Loucy (cell line): Measurements from ENCODE around the gene ROS1.
"Not testable (repeated sequence)": the region's sequence is repeated elsewhere in the genome, so short reads cannot be mapped to it uniquely, and the experiment has no call there.

Experiments used
- H2AFZ ChIP-seq: fragments of 200-600 bp; sonication (generic); 2 replicates; pipeline ENCODE4 v1.6.0; 2016; ENCODE audit warnings: antibody characterized with exemption, mild to moderate bottlenecking, low read length, moderate library complexity
- H3F3A ChIP-seq: fragments of 200-600 bp; 2 replicates; pipeline ENCODE4 v1.6.0; 2016; ENCODE audit warnings: antibody characterized with exemption, low read depth, mild to moderate bottlenecking
- H3K27me3 ChIP-seq: fragments of 200-600 bp; sonication (generic); 2 replicates; pipeline ENCODE4 v1.6.1; 2014; ENCODE audit warnings: low read length, mild to moderate bottlenecking; ENCODE audit not compliant: insufficient read depth, poor library complexity, severe bottlenecking
- H3K36me3 ChIP-seq: fragments of 200-600 bp; sonication (generic); 2 replicates; pipeline ENCODE4 v1.6.1; 2016; ENCODE audit warnings: low read length; ENCODE audit not compliant: insufficient read depth
- H3K4me1 ChIP-seq: fragments of 200-600 bp; sonication (generic); 2 replicates; pipeline ENCODE4 v1.5.1; 2014; ENCODE audit warnings: low read length, mild to moderate bottlenecking; ENCODE audit not compliant: insufficient read depth, poor library complexity, severe bottlenecking
- H3K4me2 ChIP-seq: fragments of 200-600 bp; sonication (generic); 2 replicates; pipeline ENCODE4 v1.6.0; 2014; ENCODE audit warnings: antibody characterized with exemption, low read length, low read depth, mild to moderate bottlenecking; ENCODE audit not compliant: poor library complexity, severe bottlenecking
- H3K4me3 ChIP-seq: fragments of 200-600 bp; sonication (generic); 2 replicates; pipeline ENCODE4 v1.5.1; 2014; ENCODE audit warnings: low read length, mild to moderate bottlenecking, mixed read lengths; ENCODE audit not compliant: poor library complexity, severe bottlenecking
- H3K79me2 ChIP-seq: fragments of 200-600 bp; sonication (generic); 2 replicates; pipeline ENCODE4 v1.6.1; 2014; ENCODE audit warnings: low read length; ENCODE audit not compliant: insufficient read depth
- H3K9ac ChIP-seq: fragments of 200-600 bp; sonication (generic); 2 replicates; pipeline ENCODE4 v1.6.0; 2014; ENCODE audit warnings: mild to moderate bottlenecking, low read depth, low read length, moderate library complexity; ENCODE audit not compliant: poor library complexity, severe bottlenecking
- H3K9me2 ChIP-seq: fragments of 200-600 bp; sonication (generic); replicated peaks from 2 replicates; pipeline ENCODE4 v1.6.1; 2016; ENCODE audit warnings: low read depth, low read length, mixed read lengths
- H3K9me3 ChIP-seq: fragments of 200-600 bp; sonication (generic); 2 replicates; pipeline ENCODE4 v1.6.1; 2014; ENCODE audit warnings: mild to moderate bottlenecking, antibody characterized with exemption, low read length, low read depth; ENCODE audit not compliant: insufficient read depth
- H4K20me1 ChIP-seq: fragments of 200-600 bp; sonication (generic); 2 replicates; pipeline ENCODE4 v1.6.0; 2014; ENCODE audit warnings: antibody characterized with exemption, low read length, mild to moderate bottlenecking; ENCODE audit not compliant: insufficient read depth, poor library complexity, severe bottlenecking
- EZH2phosphoT487 ChIP-seq: fragments of 200-600 bp; IDR thresholded peaks from 2 replicates; pipeline ENCODE4 v1.6.1; 2018; ENCODE audit warnings: antibody characterized with exemption, mild to moderate bottlenecking, moderate library complexity, borderline replicate concordance
- TF ChIP-seq, protein P1 (sequence below): fragments of 200-600 bp; sonication (generic); conservative IDR thresholded peaks from 2 replicates; pipeline ENCODE4 v1.5.1; 2014; ENCODE audit warnings: mild to moderate bottlenecking, antibody characterized with exemption, low read length

ROS1 gene

DNA sequence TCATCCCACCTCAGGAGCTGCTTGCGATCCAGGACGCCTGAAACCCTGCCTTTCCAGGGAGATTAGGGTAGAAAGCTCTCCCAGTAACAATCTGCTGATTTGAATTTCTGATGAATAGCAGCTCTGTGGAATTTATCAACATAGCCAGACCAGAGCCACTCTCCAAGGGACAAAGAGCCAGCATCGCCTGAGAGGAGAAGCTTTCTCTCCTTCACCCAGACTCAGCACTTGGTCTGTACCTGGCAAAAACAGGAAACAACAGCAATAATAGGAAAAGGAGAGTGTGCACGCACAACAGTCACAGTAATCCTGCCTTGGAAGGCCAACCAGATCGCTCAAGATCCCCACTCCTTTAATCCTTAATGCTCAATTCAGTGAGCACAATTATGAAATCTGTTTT lies 22.3 kb upstream of the ROS1 start:
- Histone ChIP-seq H3K9ac (no peak overlapping the region), H3K4me3 (no peak overlapping the region), H3K9me3 (no peaks in the 10 kb centered on the region), H3K27me3 (no peaks in the 10 kb centered on the region), H3K4me2 (no peak overlapping the region), H3F3A (no peaks in the 10 kb centered on the region), H3K79me2 (no peaks in the 10 kb centered on the region), H3K4me1 (no peaks in the 10 kb centered on the region), H3K36me3 (no peaks in the 10 kb centered on the region), H4K20me1 (no peaks in the 10 kb centered on the region), H3K9me2 (no peaks in the 10 kb centered on the region), H2AFZ (no peak overlapping the region)
- TF ChIP-seq, protein P1, sequence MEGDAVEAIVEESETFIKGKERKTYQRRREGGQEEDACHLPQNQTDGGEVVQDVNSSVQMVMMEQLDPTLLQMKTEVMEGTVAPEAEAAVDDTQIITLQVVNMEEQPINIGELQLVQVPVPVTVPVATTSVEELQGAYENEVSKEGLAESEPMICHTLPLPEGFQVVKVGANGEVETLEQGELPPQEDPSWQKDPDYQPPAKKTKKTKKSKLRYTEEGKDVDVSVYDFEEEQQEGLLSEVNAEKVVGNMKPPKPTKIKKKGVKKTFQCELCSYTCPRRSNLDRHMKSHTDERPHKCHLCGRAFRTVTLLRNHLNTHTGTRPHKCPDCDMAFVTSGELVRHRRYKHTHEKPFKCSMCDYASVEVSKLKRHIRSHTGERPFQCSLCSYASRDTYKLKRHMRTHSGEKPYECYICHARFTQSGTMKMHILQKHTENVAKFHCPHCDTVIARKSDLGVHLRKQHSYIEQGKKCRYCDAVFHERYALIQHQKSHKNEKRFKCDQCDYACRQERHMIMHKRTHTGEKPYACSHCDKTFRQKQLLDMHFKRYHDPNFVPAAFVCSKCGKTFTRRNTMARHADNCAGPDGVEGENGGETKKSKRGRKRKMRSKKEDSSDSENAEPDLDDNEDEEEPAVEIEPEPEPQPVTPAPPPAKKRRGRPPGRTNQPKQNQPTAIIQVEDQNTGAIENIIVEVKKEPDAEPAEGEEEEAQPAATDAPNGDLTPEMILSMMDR, result no peak
- no peak for TF ChIP-seq EZH2phosphoT487

GRCh38 chr6:117446861-117447260 lies 21.1 kb upstream of the ROS1 start:
- no peak for TF ChIP-seq EZH2phosphoT487
- TF ChIP-seq, protein P1, result no peak
- H3F3A ChIP-seq, result no peaks in the 10 kb centered on the region
- no peak overlapping the region for H3K4me2 ChIP-seq
- H2AFZ ChIP-seq, result no peak overlapping the region
- no peaks in the 10 kb centered on the region for H3K4me1 ChIP-seq
- no peaks in the 10 kb centered on the region for H4K20me1 ChIP-seq
- H3K79me2 ChIP-seq, result no peaks in the 10 kb centered on the region
- no peak overlapping the region for H3K4me3 ChIP-seq
- no peaks in the 10 kb centered on the region for H3K36me3 ChIP-seq
- no peaks in the 10 kb centered on the region for H3K27me3 ChIP-seq
- no peaks in the 10 kb centered on the region for H3K9me3 ChIP-seq
- no peak overlapping the region for H3K9ac ChIP-seq
- H3K9me2 ChIP-seq, result no peaks in the 10 kb centered on the region

DNA sequence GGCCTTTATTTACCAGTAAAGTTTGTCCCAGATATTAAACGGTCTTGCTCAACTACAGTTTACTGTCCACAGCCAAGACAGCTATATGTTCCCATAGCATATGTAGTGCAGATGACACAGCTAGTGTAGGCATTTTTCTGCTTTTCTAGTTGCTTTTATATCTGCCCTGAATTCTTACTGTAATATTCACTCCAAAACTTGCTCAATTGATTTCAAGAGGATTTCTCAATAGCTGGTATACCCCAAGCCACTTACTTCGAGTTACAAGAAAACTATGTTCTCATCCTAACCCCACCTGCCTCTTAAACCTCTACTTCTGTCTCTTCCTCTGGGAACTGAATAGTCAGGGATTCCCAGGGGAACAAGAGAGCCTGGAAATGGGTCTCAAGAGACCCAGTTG lies 18.9 kb upstream of the ROS1 start:
- H2AFZ ChIP-seq, result no peak overlapping the region
- no peak overlapping the region for H3K9ac ChIP-seq
- H3K9me2 ChIP-seq, result no peaks in the 10 kb centered on the region
- TF ChIP-seq EZH2phosphoT487, result no peak
- TF ChIP-seq, protein P1, result no peak
- H3K4me1 ChIP-seq, result no peaks in the 10 kb centered on the region
- no peaks in the 10 kb centered on the region for H3K9me3 ChIP-seq
- no peak overlapping the region for H3K4me3 ChIP-seq
- H3K27me3 ChIP-seq, result no peaks in the 10 kb centered on the region
- no peaks in the 10 kb centered on the region for H4K20me1 ChIP-seq
- H3K79me2 ChIP-seq, result no peaks in the 10 kb centered on the region
- no peak overlapping the region for H3K4me2 ChIP-seq
- H3F3A ChIP-seq, result no peaks in the 10 kb centered on the region
- H3K36me3 ChIP-seq, result no peaks in the 10 kb centered on the region

GRCh38 chr6:117442313-117442712 lies 16.6 kb upstream of the ROS1 start:
- H3K36me3 ChIP-seq, H3K4me1 ChIP-seq, H3K9ac ChIP-seq, H3K9me2 ChIP-seq, H2AFZ ChIP-seq, H3K4me2 ChIP-seq, H3K4me3 ChIP-seq, H3K79me2 ChIP-seq, H3K27me3 ChIP-seq, H3F3A ChIP-seq, H4K20me1 ChIP-seq, H3K9me3 ChIP-seq: not testable (repeated sequence)
